GM23338 (cell line): ENCODE data around the gene SPRED2.

ENCODE experiments used
- EZH2 ChIP-seq: fragments of 200-600 bp; sonication (generic); IDR thresholded peaks from one replicate; pipeline ENCODE4 v1.8.0; 2017; ENCODE audit warnings: antibody characterized with exemption, mild to moderate bottlenecking, low read depth; ENCODE audit not compliant: unreplicated experiment
- EZH2phosphoT487 ChIP-seq: fragments of 200-600 bp; sonication (generic); IDR thresholded peaks from one replicate; pipeline ENCODE4 v1.8.1; 2018; ENCODE audit warnings: antibody characterized with exemption; ENCODE audit not compliant: unreplicated experiment
- JUNB ChIP-seq: IDR thresholded peaks from one replicate; pipeline ENCODE4 v1.6.1; 2016; ENCODE audit warnings: antibody characterized with exemption; ENCODE audit not compliant: unreplicated experiment
- POLR2AphosphoS5 ChIP-seq: IDR thresholded peaks from 2 replicates; pipeline ENCODE4 v1.6.1; 2016; ENCODE audit warnings: antibody characterized with exemption, low read depth
- TF ChIP-seq, protein P1 (sequence below), 2 experiments: fragments of 200-600 bp in 1 of 2; sonication (generic) in 1 of 2; conservative IDR thresholded peaks; 2 replicates each; pipeline versions ENCODE4 v1.5.1 to v1.6.1; 2016 to 2017; ENCODE audit warnings: antibody characterized with exemption in 2 of 2, low read depth in 2 of 2, mild to moderate bottlenecking in 2 of 2, moderate library complexity in 1 of 2
- TF ChIP-seq, protein P2 (sequence below): IDR thresholded peaks from one replicate; pipeline ENCODE4 v1.6.1; 2018; ENCODE audit warnings: antibody characterized with exemption; ENCODE audit not compliant: unreplicated experiment

DNA sequence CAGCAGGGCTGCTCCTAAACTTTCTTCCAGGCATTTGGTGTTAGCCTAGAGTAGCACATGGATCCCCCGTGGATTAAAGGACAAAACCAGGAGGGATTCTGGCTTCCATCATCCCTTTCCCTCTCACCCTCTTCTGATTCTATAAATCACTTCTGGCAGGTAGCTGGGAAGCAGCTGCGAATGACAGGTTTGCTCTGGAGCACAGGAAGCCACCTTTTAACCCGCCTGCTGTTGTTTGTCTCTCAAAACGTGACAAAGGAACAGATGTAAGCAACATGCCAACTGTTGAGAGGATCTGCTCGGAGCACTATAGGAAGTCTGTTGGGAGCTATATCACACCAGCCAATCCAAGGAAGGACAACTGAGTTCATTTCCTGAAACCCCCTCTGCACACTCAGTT lies 102.9 kb downstream of the SPRED2 start:
- TF ChIP-seq, protein P1, sequence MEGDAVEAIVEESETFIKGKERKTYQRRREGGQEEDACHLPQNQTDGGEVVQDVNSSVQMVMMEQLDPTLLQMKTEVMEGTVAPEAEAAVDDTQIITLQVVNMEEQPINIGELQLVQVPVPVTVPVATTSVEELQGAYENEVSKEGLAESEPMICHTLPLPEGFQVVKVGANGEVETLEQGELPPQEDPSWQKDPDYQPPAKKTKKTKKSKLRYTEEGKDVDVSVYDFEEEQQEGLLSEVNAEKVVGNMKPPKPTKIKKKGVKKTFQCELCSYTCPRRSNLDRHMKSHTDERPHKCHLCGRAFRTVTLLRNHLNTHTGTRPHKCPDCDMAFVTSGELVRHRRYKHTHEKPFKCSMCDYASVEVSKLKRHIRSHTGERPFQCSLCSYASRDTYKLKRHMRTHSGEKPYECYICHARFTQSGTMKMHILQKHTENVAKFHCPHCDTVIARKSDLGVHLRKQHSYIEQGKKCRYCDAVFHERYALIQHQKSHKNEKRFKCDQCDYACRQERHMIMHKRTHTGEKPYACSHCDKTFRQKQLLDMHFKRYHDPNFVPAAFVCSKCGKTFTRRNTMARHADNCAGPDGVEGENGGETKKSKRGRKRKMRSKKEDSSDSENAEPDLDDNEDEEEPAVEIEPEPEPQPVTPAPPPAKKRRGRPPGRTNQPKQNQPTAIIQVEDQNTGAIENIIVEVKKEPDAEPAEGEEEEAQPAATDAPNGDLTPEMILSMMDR (conservative IDR thresholded peaks at IDR 0.05; ENCODE audit: low read depth in 2 of 2), result no peak
- TF ChIP-seq EZH2, result no peak
- TF ChIP-seq JUNB, result no peak
- TF ChIP-seq POLR2AphosphoS5, result no peak
- TF ChIP-seq, protein P2, sequence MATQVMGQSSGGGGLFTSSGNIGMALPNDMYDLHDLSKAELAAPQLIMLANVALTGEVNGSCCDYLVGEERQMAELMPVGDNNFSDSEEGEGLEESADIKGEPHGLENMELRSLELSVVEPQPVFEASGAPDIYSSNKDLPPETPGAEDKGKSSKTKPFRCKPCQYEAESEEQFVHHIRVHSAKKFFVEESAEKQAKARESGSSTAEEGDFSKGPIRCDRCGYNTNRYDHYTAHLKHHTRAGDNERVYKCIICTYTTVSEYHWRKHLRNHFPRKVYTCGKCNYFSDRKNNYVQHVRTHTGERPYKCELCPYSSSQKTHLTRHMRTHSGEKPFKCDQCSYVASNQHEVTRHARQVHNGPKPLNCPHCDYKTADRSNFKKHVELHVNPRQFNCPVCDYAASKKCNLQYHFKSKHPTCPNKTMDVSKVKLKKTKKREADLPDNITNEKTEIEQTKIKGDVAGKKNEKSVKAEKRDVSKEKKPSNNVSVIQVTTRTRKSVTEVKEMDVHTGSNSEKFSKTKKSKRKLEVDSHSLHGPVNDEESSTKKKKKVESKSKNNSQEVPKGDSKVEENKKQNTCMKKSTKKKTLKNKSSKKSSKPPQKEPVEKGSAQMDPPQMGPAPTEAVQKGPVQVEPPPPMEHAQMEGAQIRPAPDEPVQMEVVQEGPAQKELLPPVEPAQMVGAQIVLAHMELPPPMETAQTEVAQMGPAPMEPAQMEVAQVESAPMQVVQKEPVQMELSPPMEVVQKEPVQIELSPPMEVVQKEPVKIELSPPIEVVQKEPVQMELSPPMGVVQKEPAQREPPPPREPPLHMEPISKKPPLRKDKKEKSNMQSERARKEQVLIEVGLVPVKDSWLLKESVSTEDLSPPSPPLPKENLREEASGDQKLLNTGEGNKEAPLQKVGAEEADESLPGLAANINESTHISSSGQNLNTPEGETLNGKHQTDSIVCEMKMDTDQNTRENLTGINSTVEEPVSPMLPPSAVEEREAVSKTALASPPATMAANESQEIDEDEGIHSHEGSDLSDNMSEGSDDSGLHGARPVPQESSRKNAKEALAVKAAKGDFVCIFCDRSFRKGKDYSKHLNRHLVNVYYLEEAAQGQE, result no peak
- no peak for TF ChIP-seq EZH2phosphoT487
